Transverse colon (tissue), 3 donors: ENCODE measurements around the gene WLS.

Experiments used
- CTCF ChIP-seq, 5 experiments: fragments of 200-600 bp in 3 of 5; fragments of 450-650 bp in 2 of 5; sonication (generic) in 3 of 5; IDR thresholded peaks; 1 replicate in 2 of 5; 2 replicates in 3 of 5; pipeline ENCODE4 v1.5.1; 2016 to 2017; ENCODE audit warnings: antibody characterized with exemption in 5 of 5, inconsistent platforms in 3 of 5, mild to moderate bottlenecking in 2 of 5, moderate library complexity in 1 of 5
- POLR2A ChIP-seq: fragments of 450-650 bp; IDR thresholded peaks from one replicate; pipeline ENCODE4 v1.6.1; 2016; ENCODE audit warnings: antibody characterized with exemption, mild to moderate bottlenecking, moderate library complexity

DNA sequence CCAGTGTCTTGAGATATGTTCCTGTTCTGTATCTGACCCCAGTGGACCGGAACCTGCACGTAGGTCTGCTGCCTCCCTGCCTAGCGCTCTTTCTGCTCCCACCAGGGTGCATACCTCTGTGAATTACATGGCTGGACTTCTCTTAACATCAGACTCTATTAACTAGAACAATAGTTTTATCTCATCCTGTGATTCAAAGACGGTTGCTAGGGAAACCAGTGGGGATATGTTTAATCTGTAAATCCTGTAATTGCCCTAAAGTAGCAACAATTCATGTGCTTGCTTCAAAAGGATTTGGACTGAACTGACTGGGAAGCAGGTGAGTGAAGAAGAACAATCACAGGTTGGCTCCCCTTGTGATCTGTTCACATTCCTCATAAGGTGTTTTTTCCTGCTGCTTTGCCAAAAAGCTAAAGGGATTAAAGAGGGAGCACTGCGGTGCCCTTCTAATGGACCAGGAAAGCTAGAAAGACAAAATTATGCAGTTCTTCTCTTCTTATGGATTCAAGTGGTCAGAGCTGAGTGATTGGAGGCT lies 129.2 kb downstream of the WLS start:
- TF ChIP-seq POLR2A (no peak), CTCF (IDR thresholded peaks at IDR 0.05) (no peak)
